Aorta (tissue), 5 donors: ENCODE measurements around the gene CHAT. TPM values are rescaled to one million over a fixed set of nuclear protein-coding genes. Genes with fewer than 3 reads are reported as not detected.

Experiments
- ATAC-seq: fragments of 200-7000 bp; cut with Tn5 transposase; one replicate; pipeline ENCODE4 v1.9.1; 2022; ENCODE audit warnings: moderate library complexity; ENCODE audit not compliant: low FRiP score
- DNase-seq, 2 donors: peaks; one replicate each; pipeline ENCODE4 v3.0.0-alpha.2; 2020
- H3K27ac ChIP-seq, 2 donors: one replicate each; pipeline ENCODE4 v1.5.1; 2013; ENCODE audit warnings: low read length in 2 of 2, mild to moderate bottlenecking in 2 of 2, moderate library complexity in 2 of 2, control low read depth in 1 of 2, inconsistent platforms in 1 of 2, low read depth in 1 of 2
- H3K27me3 ChIP-seq, 2 donors: one replicate each; pipeline ENCODE4 v1.6.1; 2013; ENCODE audit warnings: control low read depth in 1 of 2, low read length in 1 of 2, mild to moderate bottlenecking in 1 of 2, moderate library complexity in 1 of 2; ENCODE audit not compliant: insufficient read depth in 2 of 2, control insufficient read depth in 1 of 2
- H3K36me3 ChIP-seq, 2 donors: one replicate each; pipeline ENCODE4 v1.6.1; 2013; ENCODE audit warnings: control low read depth in 1 of 2, low read length in 1 of 2, mild to moderate bottlenecking in 1 of 2; ENCODE audit not compliant: insufficient read depth in 2 of 2, control insufficient read depth in 1 of 2
- H3K4me1 ChIP-seq, 2 donors: one replicate each; pipeline ENCODE4 v1.6.1; 2013; ENCODE audit warnings: low read length in 2 of 2, control low read depth in 1 of 2, mild to moderate bottlenecking in 1 of 2, moderate library complexity in 1 of 2; ENCODE audit not compliant: insufficient read depth in 2 of 2, control insufficient read depth in 1 of 2
- H3K4me3 ChIP-seq, 2 donors: one replicate each; pipeline ENCODE4 v1.5.1; 2013; ENCODE audit warnings: low read length in 2 of 2, control low read depth in 1 of 2, mild to moderate bottlenecking in 1 of 2
- H3K9me3 ChIP-seq: one replicate; pipeline ENCODE4 v1.6.1; 2013; ENCODE audit warnings: mild to moderate bottlenecking, low read length; ENCODE audit not compliant: control insufficient read depth
- WGBS, 2 donors: extraction: QIAGEN DNeasy Blood & Tissue Kit; methylation state at CpG; one replicate each; pipeline ENCODE4 v1.1.7; 2013; 5-methylcytosine and 5-hydroxymethylcytosine counted together
- intact Hi-C, 2 donors: fragments of 100-400 bp; cut with DNase I; formaldehyde crosslinking; loops; one replicate each; pipeline versions ENCODE4 v1.14.2 to v1.15.0; 2022
- polyA plus RNA-seq, 2 donors: library from polyadenylated mRNA; stranded (reverse); fragments of 200-250 nt; gene quantifications; one replicate each; pipeline ENCODE4 v1.2.3, GENCODE V29; 2013
- total RNA-seq, 2 donors: library from RNA; stranded (reverse); fragmentation: NEBNext Ultra II Directional; extraction: Animal tissue kit (Norgen Biotek cat#: 25700); gene quantifications; one replicate each; pipeline ENCODE4 v1.2.1, GENCODE V29; 2021
- donor health status: healthy with polysubstance abuse.
- donor health status: Bipolar disorder and iron deficiency.
- donor health status: DM: no; HTN: no; CAD: no.
- donor health status: DM: no; HTN: no; CAD: no.
- donor health status: DM: yes; HTN: yes; CAD: no.

CHAT gene
- total and polyA plus RNA-seq, 4 donors, result not detected

GRCh38 chr10:49627038-49627437 lies 13.2 kb downstream of the CHAT start:
- ATAC-seq (no peak), DNase-seq (no peak)
- WGBS, 2 donors, result 91 to 92% methylated on average over 7 of the region's 7 CpGs
- Histone ChIP-seq H3K27ac (no peak overlapping the region), H3K4me3 (no peak overlapping the region), H3K4me1 (no peaks in the 10 kb centered on the region), H3K36me3 (no peaks in the 10 kb centered on the region), H3K27me3 (no peaks in the 10 kb centered on the region), H3K9me3 (no peaks in the 10 kb centered on the region)
- intact Hi-C loops, result no loop called here

GRCh38 chr10:49627644-49628247 lies 13.9 kb downstream of the CHAT start:
- Histone ChIP-seq H3K27me3 (no peaks in the 10 kb centered on the region), H3K4me3 (no peak overlapping the region), H3K9me3 (no peaks in the 10 kb centered on the region), H3K4me1 (no peaks in the 10 kb centered on the region), H3K36me3 (no peaks in the 10 kb centered on the region), H3K27ac (no peak overlapping the region)
- 87 to 88% methylated on average over 18 of the region's 18 CpGs for WGBS, 2 donors
- peak; percentile 29 to 68 for DNase-seq
- intact Hi-C loops, result no loop called here
- no peak for ATAC-seq

GRCh38 chr10:49628599-49628998 lies 14.8 kb downstream of the CHAT start:
- H3K36me3 ChIP-seq, result no peaks in the 10 kb centered on the region
- no peaks in the 10 kb centered on the region for H3K27me3 ChIP-seq
- no peak overlapping the region for H3K27ac ChIP-seq
- peak; percentile 7 to 43 for DNase-seq
- H3K4me3 ChIP-seq, result no peak overlapping the region
- no peaks in the 10 kb centered on the region for H3K9me3 ChIP-seq
- ATAC-seq, result no peak
- no peaks in the 10 kb centered on the region for H3K4me1 ChIP-seq
- 82 to 89% methylated on average over 8 of the region's 8 CpGs for WGBS, 2 donors
- intact Hi-C loops, result no loop called here

GRCh38 chr10:49629431-49629881 lies 15.6 kb downstream of the CHAT start:
- Histone ChIP-seq H3K36me3 (no peaks in the 10 kb centered on the region), H3K9me3 (no peaks in the 10 kb centered on the region), H3K27me3 (no peaks in the 10 kb centered on the region), H3K27ac (no peak overlapping the region), H3K4me1 (no peaks in the 10 kb centered on the region), H3K4me3 (no peak overlapping the region)
- intact Hi-C loops, result no loop called here
- DNase-seq, result peak in 1 of 2 donors; percentile 37
- no peak for ATAC-seq
- 71 to 74% methylated on average over 9 of the region's 9 CpGs for WGBS, 2 donors

- no peak for ATAC-seq
- WGBS, 2 donors, result 90 to 92% methylated on average over 6 of the region's 6 CpGs
- H3K27ac ChIP-seq, result no peak overlapping the region
- H3K9me3 ChIP-seq, result no peaks in the 10 kb centered on the region
- H3K4me1 ChIP-seq, result no peaks in the 10 kb centered on the region
- intact Hi-C loops, result no loop called here
- H3K27me3 ChIP-seq, result no peaks in the 10 kb centered on the region
- peak; percentile 37 to 54 for DNase-seq
- no peaks in the 10 kb centered on the region for H3K36me3 ChIP-seq
- no peak overlapping the region for H3K4me3 ChIP-seq
Measured at GRCh38 chr10:49631975-49632374, 18.1 kb downstream of the CHAT start.

GRCh38 chr10:49632406-49633317 lies 18.8 kb downstream of the CHAT start:
- Histone ChIP-seq H3K4me1 (no peaks in the 10 kb centered on the region), H3K27ac (no peak overlapping the region), H3K4me3 (no peak overlapping the region), H3K27me3 (no peaks in the 10 kb centered on the region), H3K36me3 (no peaks in the 10 kb centered on the region), H3K9me3 (no peaks in the 10 kb centered on the region)
- intact Hi-C loops, result no loop called here
- DNase-seq, result peak; percentile 23 to 49
- WGBS, 2 donors, result 52 to 55% methylated on average over 12 of the region's 12 CpGs
- peak; percentile 19 for ATAC-seq

- H3K27me3 ChIP-seq, result no peaks in the 10 kb centered on the region
- H3K9me3 ChIP-seq, result no peaks in the 10 kb centered on the region
- WGBS, 2 donors, result 50 to 53% methylated on average over 13 of the region's 13 CpGs
- H3K4me1 ChIP-seq, result no peaks in the 10 kb centered on the region
- H3K36me3 ChIP-seq, result no peaks in the 10 kb centered on the region
- no peak overlapping the region for H3K4me3 ChIP-seq
- intact Hi-C loops, result no loop called here
- peak; percentile 12 to 46 for DNase-seq
- H3K27ac ChIP-seq, result no peak overlapping the region
- no peak for ATAC-seq
Measured at GRCh38 chr10:49633327-49634068, 19.7 kb downstream of the CHAT start.

- Histone ChIP-seq H3K27ac (no peak overlapping the region), H3K9me3 (no peaks in the 10 kb centered on the region), H3K4me1 (no peaks in the 10 kb centered on the region), H3K4me3 (no peak overlapping the region), H3K27me3 (no peaks in the 10 kb centered on the region), H3K36me3 (no peaks in the 10 kb centered on the region)
- intact Hi-C loops, result no loop called here
- 77 to 78% methylated on average over 8 of the region's 8 CpGs for WGBS, 2 donors
- ATAC-seq (no peak), DNase-seq (peak; percentile 29 to 66)
Measured at GRCh38 chr10:49634069-49634660, 20.3 kb downstream of the CHAT start.
